SU-DHL-6 (cell line): ENCODE data around the gene ADPRS.

Experiments used
- H2AFZ ChIP-seq: fragments of 200-600 bp; sonication (generic); 2 replicates; pipeline ENCODE4 v1.6.1; 2014; ENCODE audit warnings: low read depth, mild to moderate bottlenecking, moderate library complexity, mixed read lengths, antibody characterized with exemption, low read length; ENCODE audit not compliant: severe bottlenecking
- H3F3A ChIP-seq: fragments of 200-600 bp; shearing (Covaris generic); 2 replicates; pipeline ENCODE4 v1.6.0; 2016; ENCODE audit warnings: antibody characterized with exemption, mild to moderate bottlenecking; ENCODE audit not compliant: insufficient read depth
- H3K27ac ChIP-seq: fragments of 200-600 bp; sonication (generic); 2 replicates; pipeline ENCODE4 v1.5.1; 2016; ENCODE audit warnings: low read depth, mild to moderate bottlenecking, low read length, moderate library complexity, mixed read lengths
- H3K27me3 ChIP-seq: fragments of 200-600 bp; sonication (generic), shearing (Covaris generic); 2 replicates; pipeline ENCODE4 v1.6.0; 2014; ENCODE audit warnings: mild to moderate bottlenecking, low read length
- H3K36me3 ChIP-seq: fragments of 200-600 bp; sonication (generic); 2 replicates; pipeline ENCODE4 v1.6.1; 2014; ENCODE audit warnings: mild to moderate bottlenecking, low read length, mixed read lengths
- H3K4me2 ChIP-seq: fragments of 300-600, 200-600 bp; shearing (Covaris generic), sonication (generic); 2 replicates; pipeline ENCODE4 v1.6.0; 2014; ENCODE audit warnings: low read length, low read depth, mild to moderate bottlenecking; ENCODE audit not compliant: poor library complexity, severe bottlenecking
- H3K4me3 ChIP-seq: fragments of 200-600 bp; sonication (generic); 2 replicates; pipeline ENCODE4 v1.5.1; 2014; ENCODE audit warnings: antibody characterized with exemption, low read length, mild to moderate bottlenecking, mixed read lengths; ENCODE audit not compliant: insufficient read depth, poor library complexity, severe bottlenecking
- H3K79me2 ChIP-seq: fragments of 200-600 bp; sonication (generic); 2 replicates; pipeline ENCODE4 v1.6.1; 2014; ENCODE audit warnings: mild to moderate bottlenecking, low read length, moderate library complexity; ENCODE audit not compliant: insufficient read depth
- H3K9ac ChIP-seq: fragments of 200-600 bp; sonication (generic); 2 replicates; pipeline ENCODE4 v1.7.0; 2014; ENCODE audit warnings: mild to moderate bottlenecking, low read length
- H3K9me2 ChIP-seq: fragments of 200-600 bp; sonication (generic); replicated peaks from 2 replicates; pipeline ENCODE4 v1.6.1; 2014; ENCODE audit warnings: low read length; ENCODE audit not compliant: insufficient read depth
- H3K9me3 ChIP-seq: fragments of 200-600 bp; sonication (generic); 2 replicates; pipeline ENCODE4 v1.6.1; 2014; ENCODE audit warnings: low read length, mixed read lengths; ENCODE audit not compliant: insufficient read depth
- H4K20me1 ChIP-seq: fragments of 200-600 bp; sonication (generic); 2 replicates; pipeline ENCODE4 v1.6.1; 2014; ENCODE audit warnings: low read depth, mild to moderate bottlenecking, antibody characterized with exemption, low read length, moderate library complexity, mixed read lengths
- EZH2phosphoT487 ChIP-seq: fragments of 200-600 bp; sonication (generic), shearing (Covaris generic); conservative IDR thresholded peaks from 2 replicates; pipeline ENCODE4 v1.6.1; 2018; ENCODE audit warnings: mild to moderate bottlenecking, antibody characterized with exemption, low read length, moderate library complexity, mixed read lengths
- TF ChIP-seq, protein P1 (sequence below): fragments of 200-600 bp; sonication (generic); IDR thresholded peaks from one replicate; pipeline ENCODE4 v1.5.1; 2017; ENCODE audit warnings: antibody characterized with exemption, mild to moderate bottlenecking, low read length, moderate library complexity; ENCODE audit not compliant: insufficient read depth, poor library complexity, severe bottlenecking

The ADPRS gene

DNA sequence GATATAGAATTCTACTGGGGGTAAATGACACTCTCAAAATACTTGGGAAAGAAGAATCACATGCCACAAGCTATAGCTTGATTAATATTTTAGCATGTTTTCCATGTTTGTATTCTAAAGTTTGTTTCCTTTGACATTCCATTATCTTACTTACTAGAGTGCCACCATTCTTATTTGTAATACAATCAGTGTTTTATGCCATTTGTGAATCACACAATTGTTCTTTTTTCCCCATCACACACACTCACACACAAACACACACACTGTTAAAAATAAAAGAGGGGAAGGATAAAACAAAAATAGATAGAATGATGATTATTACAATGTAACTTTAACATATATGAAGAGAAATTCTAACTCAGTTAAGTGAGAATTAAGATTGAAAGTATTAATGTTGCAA lies 20.8 kb upstream of the ADPRS start:
- no peaks in the 10 kb centered on the region for H3K27me3 ChIP-seq
- H4K20me1 ChIP-seq, result no peaks in the 10 kb centered on the region
- no peak overlapping the region for H3K4me2 ChIP-seq
- H3K4me3 ChIP-seq, result no peak overlapping the region
- no peak overlapping the region for H3K27ac ChIP-seq
- H3K9ac ChIP-seq, result no peak overlapping the region
- H3K36me3 ChIP-seq, result no peaks in the 10 kb centered on the region
- no peaks in the 10 kb centered on the region for H3K9me3 ChIP-seq
- TF ChIP-seq, protein P1, sequence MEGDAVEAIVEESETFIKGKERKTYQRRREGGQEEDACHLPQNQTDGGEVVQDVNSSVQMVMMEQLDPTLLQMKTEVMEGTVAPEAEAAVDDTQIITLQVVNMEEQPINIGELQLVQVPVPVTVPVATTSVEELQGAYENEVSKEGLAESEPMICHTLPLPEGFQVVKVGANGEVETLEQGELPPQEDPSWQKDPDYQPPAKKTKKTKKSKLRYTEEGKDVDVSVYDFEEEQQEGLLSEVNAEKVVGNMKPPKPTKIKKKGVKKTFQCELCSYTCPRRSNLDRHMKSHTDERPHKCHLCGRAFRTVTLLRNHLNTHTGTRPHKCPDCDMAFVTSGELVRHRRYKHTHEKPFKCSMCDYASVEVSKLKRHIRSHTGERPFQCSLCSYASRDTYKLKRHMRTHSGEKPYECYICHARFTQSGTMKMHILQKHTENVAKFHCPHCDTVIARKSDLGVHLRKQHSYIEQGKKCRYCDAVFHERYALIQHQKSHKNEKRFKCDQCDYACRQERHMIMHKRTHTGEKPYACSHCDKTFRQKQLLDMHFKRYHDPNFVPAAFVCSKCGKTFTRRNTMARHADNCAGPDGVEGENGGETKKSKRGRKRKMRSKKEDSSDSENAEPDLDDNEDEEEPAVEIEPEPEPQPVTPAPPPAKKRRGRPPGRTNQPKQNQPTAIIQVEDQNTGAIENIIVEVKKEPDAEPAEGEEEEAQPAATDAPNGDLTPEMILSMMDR, result no peak
- TF ChIP-seq EZH2phosphoT487, result no peak
- no peak overlapping the region for H2AFZ ChIP-seq
- H3K9me2 ChIP-seq, result no peaks in the 10 kb centered on the region
- no peaks in the 10 kb centered on the region for H3K79me2 ChIP-seq
- no peaks in the 10 kb centered on the region for H3F3A ChIP-seq

DNA sequence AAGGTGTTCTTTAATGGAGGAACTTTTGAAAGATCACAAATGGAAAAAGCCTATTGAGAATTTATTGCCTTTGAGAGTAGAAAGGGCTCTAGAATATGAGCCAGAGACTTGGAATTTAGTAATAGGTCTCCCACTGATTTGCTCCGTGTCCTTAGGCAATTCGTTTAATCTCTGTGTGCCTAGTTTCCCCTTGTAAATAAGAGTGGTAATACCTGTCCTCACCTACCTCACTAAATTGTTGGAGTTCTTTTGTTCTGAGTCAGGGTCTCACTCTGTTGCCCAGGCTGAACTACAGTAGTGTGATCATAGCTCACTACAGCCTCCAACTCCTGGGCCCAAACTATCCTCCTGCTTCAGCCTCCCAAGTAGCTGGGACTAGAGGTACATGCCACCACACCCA lies 19.8 kb upstream of the ADPRS start:
- TF ChIP-seq EZH2phosphoT487, result no peak
- TF ChIP-seq, protein P1, result no peak
- Histone ChIP-seq H3K79me2 (no peaks in the 10 kb centered on the region), H3K9me3 (no peaks in the 10 kb centered on the region), H3K9me2 (no peaks in the 10 kb centered on the region), H3K4me3 (no peak overlapping the region), H3K9ac (no peak overlapping the region), H3K27me3 (no peaks in the 10 kb centered on the region), H3K4me2 (no peak overlapping the region), H4K20me1 (no peaks in the 10 kb centered on the region), H2AFZ (no peak overlapping the region), H3K27ac (no peak overlapping the region), H3K36me3 (no peaks in the 10 kb centered on the region), H3F3A (no peaks in the 10 kb centered on the region)

DNA sequence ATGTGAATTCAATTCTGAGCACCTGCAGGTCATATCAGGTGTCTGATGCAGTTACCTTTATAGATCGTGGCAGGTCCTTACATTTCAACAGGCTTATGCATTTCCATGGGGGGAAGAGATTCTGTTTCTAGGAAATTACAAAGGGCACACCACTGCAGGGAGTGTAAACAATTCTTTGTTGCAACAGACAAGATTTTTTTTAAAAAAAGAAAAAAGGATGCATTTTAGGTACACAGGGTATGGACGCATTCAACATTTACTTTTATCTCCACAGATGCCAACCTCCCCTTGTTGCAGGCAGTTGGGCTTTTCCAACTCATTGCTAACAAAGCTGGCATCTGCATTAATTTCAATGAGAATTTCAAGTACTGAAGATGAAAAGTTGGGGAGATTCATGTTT lies 18.3 kb upstream of the ADPRS start:
- Histone ChIP-seq H3K4me2 (no peak overlapping the region), H3K27me3 (no peaks in the 10 kb centered on the region), H3F3A (no peaks in the 10 kb centered on the region), H3K9me2 (no peaks in the 10 kb centered on the region), H3K79me2 (no peaks in the 10 kb centered on the region), H3K4me3 (no peak overlapping the region), H3K9me3 (no peaks in the 10 kb centered on the region), H2AFZ (no peak overlapping the region), H3K36me3 (no peaks in the 10 kb centered on the region), H3K9ac (no peak overlapping the region), H3K27ac (no peak overlapping the region), H4K20me1 (no peaks in the 10 kb centered on the region)
- TF ChIP-seq, protein P1, result no peak
- TF ChIP-seq EZH2phosphoT487, result no peak
